HG03060 (cell line): ENCODE results near the gene GRM1.
"Not testable (repeated sequence)": the region's sequence is repeated elsewhere in the genome, so short reads cannot be mapped to it uniquely, and the experiment has no call there.

Source experiments
- ATAC-seq: cut with Tn5 transposase; IDR thresholded peaks from one replicate; pipeline ENCODE4 v1.9.1; 2021; ENCODE audit warnings: low read depth, moderate number of reproducible peaks; ENCODE audit not compliant: unreplicated experiment

Gene GRM1

DNA sequence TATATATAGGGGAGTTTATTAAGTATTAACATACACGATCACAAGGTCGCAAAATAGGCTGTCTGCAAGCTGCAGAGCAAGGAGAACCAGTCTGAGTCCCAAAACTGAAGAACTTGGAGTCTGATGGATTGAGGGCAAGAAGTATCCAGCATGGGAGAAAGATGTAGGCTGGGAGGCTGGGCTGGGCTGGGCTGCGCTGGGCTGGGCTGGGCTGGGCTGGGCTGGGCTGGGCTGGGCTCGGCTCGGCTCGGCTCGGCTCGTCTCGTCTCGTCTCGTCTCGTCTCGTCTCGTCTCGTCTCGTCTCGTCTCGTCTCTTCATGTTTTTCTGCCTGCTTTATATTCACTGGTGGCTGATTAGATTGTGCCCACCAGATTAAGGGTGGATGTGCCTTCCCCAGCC, 238.6 kb downstream of the GRM1 start:
- ATAC-seq = no peak

DNA sequence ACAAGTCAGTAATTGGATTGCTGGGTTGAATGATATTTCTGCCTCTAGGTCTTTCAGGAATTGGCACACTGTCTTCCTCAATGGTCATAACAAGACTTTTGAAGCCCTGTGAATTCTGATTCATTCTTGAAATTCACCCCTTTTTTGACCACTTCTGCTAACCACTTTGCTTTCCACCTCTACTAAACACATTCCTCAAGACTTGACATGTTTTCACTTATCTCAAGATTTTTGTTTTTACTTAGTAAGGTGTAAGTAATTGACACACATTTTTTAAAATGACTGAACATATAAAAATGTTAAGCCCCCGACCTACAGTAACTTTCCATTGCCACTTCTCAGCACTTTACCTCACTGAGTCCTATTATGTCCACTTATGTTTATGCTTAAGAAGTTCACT, 239.1 kb downstream of the GRM1 start:
- ATAC-seq = no peak

DNA sequence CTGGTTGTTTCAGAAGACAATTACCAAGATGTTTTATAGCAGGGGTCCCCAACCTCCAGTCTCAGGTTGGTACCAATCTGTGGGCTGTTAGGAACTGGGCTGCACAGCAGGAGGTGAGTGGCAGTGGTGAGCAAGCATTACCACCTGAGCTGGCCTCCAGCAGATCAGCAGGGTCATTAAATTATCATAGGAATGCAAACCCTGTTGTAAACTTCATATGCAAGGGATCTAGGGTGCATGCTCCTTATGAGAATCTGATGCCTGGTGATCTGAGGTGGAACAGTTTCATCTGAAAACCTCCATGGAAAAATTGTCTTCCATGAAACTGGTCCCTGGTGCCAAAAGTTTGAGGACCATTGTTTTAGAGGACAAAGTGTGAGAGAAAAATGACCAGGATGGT, 240.6 kb downstream of the GRM1 start:
- no peak for ATAC-seq

DNA sequence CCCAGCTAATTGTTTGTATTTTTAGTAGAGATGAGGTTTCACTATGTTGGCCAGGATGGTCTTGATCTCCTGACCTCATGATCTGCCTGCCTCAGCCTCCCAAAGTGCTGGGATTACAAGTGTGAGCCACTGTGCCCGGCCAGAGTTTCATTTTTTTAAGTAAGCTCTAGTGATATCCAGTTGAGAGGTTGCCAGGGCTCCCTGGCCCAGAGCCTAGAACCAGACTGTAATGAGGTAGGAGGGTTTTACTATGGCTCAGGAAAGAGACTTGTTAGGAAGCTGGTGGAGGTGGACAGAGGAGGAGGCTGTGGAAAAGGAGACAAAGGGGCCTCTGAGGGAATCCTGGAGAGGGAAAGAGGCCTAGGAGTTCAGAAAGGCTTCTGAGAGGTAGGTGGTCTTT, 242.3 kb downstream of the GRM1 start:
- not testable (repeated sequence) for ATAC-seq

DNA sequence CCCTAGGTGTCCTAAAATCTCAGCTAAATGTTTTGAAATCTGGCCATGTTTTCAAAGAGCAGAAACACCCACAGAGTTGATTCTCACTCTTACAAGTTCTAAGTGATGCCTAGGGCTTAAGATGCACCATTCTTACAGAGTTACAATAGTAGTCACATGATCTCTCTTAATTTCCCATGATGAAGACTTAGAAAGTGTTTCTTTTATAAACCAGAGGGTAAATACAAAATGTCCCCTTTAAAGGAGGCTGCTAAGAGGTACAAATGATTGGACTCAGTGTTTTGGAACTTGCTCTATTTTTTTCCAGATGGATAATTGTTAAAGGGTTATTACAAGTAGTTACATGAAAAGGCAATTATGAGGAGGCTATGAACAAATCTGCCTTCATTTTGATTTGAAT, 244.6 kb downstream of the GRM1 start:
- no peak for ATAC-seq

DNA sequence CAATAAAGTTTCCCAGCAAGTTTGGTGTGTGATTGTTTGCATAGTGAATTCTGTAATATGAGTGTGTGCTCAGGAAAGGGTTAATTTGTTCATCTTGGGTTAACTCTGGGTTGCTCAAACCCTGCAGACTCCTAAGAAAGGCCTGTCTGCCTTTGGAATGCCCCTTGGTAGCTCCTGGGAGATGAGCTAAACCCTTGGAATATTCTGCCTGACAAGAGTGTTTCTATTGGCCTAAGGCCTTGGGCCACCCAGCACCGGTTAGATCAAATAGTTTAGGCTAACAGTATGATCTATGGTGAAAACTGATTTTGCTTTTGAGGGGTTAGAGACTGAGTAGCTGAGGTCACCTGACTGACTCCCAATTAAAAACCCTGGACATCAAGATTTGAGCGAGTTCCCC, 248.3 kb downstream of the GRM1 start:
- ATAC-seq = no peak

DNA sequence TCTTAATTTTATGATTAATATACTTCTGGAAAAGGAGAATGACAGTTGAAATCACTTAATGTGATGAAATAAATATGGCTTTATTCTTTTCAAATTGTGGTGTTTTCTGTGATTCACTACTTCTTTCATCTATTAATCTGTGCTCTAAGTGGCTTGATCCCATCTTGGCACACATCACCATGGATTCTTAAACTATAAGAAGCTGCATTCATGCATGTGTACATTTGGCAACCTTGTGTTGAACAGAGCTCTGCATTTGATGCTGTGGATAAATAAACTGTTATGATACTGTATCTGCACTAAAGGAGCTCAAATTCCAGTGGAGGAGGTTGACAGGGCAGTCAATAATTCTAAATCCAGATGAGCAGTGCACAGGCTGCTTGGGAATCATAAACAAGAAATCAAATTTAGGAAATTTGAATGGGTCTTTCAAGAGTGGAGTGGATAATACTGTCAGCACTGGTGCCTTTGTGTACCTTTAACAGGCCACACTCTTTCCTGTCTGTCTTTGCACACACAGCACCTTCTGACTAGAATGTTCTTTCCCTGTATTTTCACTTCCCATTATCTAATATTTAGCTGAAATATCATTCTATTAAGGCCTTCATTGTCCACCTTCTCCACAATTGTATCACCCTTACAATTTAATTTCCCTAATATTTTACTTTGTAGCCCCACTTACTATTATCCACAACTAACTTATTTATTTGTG, 252.9 kb downstream of the GRM1 start:
- no peak for ATAC-seq

DNA sequence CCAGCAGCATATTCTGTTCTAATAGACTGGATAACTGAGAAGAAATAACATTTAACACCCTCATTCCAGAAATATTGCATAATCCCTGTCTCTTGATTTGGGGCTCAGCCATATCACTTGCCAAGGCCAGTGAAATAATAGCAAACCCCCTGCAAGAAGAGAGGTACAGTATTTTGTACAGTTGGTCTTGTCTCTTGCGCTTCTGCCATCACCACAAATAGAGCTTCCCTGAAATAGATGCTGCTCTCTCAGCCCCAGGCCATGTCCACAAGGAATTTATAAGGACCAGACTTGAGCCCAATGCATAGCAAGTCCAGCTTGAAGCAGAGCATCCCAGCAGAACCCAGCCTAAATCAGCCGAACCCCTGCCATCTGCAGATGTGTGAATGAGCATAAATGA, 254.0 kb downstream of the GRM1 start:
- ATAC-seq = no peak

DNA sequence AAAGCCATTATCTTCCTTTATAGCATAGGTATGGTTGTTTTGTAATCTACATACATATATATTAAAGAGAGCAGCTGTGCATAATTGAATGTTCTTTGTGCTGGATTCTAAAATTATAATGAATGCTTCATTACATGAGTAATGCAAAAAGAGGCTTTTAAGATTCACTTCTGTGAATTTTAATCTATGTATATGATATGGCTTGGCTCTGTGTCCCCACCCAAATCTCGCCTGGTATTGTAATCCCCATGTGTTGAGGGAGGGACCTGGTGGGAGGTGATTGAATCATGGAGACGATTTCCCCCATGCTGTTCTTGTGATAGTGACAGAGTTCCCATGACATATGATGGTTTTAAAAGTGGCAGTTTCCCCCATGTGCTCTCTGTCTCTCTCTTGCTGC, 255.4 kb downstream of the GRM1 start:
- no peak for ATAC-seq

DNA sequence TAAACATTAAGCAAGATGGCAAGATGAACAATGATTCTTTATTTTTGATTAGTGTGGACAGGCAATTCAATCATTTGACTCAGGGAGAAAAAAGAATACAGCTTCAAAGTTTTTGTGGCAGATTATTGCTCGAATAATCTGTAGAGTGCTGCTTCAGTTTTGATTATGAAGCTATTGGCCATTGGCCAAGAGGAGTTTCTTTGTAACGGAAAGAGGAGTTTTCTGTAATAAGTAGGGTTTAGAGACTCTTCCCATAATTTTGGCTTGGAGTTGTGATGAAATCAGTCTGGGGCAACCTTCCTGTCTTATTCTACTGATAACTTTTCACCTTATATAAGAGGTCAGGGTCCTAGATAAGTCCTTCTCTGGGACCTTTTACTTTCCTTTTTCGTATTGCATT, 258.1 kb downstream of the GRM1 start:
- ATAC-seq = no peak

DNA sequence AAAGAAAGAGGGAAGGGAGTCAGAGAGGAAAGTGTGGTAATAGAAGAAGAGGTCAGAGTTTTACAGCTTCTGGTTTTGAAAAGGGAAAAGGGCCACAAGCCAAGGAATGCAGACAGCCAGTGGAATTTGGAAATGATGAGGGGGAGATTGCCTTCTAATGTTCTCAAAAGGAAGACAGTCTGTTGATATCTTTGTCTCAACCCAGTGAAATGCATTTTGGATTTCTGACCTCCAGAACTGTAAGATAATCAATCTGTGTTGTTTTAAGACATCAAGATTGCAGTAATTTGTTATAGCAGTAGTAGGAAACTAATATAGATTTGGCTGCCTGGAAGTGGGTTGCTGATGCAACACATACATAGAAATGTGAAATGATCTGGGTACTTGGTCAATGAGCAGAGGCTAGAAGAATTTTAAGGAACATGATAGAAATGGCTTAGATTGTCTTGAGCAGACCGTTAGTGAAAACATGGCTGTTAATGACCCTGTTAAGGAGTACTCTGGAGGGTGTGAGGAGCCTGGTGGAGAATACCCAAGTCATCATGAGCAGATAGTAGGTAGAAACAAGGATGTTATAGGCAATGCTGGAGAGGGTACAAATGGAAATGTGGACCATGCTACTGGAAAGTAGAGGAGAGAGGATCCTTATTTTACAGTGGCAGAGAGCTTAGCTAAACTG, 259.0 kb downstream of the GRM1 start:
- ATAC-seq = no peak

DNA sequence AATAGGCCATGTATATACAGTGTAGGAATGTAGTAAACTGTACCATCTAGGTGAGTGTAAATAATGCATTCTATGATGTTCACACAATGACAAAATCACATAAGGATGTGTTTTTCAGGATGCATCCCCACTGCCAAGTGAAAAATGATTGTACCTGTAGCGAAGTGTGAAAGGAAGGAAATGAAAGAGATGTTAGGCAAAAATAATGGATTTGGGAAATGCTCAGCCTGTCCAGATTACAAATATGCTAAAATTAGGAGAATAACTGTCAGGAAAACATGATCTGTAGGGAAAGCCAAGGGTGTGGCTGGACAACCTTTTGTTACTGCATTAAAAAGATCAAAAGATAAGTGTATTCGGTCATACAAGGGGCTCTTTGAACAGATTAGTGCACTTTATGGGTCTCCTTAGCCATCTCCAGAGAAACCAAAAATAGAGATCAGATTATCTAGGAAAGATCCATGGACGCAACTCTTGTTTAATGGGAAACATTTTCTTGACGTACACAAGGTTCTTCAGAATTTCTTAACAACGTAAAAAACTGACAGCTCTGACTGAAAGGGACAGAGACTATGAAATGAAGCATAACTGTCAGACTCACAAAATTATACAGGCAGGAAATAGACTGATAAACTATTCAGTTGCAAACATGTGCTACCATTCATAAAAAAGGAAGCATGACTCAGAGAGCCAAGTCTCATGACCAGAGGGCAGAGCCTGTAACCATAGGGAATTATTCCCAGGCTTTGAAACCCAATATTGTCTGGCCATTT, 261.1 kb downstream of the GRM1 start:
- no peak for ATAC-seq

DNA sequence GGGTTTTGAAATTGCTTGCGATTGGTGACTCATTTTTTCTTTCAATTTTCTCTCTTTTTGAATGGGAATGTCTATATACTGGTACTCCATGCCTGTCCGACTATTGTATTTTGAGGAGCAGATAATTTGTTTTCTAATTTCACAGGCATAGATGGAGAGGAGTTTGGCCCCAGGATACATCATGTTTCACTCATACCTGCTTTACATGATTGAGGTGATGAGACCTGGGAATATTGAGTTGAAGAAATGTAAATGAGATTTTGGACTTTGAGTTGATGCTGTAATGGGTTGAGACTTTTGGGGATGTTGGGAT, 261.7 kb downstream of the GRM1 start:
- no peak for ATAC-seq

DNA sequence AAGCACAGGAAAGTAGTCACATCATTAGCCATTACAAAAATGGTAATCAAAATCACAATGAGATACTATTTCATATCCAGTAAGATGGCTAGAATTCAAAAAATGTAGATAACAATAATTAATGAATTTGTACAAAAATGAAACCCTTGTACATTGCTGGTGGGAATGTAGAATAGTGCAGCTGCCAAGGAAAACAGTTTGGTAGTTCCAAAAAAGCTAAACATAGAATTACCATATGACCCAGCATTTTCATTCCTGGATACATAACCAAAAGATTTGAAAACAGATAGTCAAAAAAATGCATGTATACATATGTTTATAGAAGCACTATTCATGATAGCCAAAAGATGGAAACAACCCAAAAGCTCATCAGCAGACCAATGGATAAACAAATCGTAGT, 263.6 kb downstream of the GRM1 start:
- no peak for ATAC-seq

DNA sequence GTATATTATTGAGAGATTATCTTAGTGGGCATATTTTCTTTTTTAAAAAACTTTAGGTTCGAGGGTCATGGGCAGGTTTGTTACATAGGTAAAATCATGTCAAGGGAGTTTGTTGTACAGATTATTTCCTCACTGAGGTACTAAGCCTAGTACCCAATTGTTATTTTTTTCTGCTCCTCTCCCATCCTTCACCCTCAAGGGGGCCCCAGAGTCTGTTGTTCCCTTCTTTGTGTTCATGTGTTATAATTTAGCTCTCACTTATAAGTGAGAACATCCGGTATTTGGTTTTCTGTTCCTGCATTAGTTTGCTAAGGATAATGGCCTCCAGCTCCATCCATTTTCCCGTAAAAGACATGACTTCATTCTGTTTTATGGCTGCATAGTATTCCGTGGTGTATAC, 266.8 kb downstream of the GRM1 start:
- no peak for ATAC-seq

DNA sequence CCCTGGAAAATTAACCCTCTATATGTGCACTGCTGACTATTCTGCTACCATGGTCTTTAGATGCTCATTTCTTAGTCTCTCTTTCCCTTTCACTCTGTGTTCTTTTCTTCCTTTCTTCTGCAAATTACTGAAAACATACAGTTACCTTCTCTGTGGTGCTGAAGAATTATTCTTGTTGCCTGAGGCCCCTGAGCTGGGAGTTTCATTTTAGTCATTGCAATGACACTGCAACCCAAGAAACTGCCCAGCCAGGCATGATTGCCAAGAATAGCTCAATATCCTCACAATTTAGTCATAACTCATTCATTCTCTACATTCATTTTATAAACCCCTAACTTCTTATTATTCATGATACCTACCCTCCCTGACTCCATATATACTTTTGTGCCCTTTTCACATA, 269.0 kb downstream of the GRM1 start:
- no peak for ATAC-seq

DNA sequence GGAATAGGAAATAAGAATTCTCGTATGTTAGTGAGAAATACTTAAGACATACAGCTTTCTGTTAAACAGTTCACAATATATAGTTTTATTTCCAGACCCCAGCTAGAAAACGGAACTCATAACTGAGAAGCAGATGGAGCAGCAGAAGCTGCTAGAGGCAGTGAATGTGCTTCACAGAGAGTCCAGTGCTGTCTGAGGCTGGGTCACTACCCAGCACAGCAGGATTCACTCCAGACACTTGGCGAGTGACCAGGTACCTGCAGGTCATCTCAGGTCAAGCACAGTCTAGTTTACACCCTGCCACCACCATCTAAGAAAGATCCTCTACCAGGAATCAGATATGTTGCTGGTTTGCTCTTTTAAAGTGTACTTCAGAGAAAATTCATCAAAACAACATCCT, 271.7 kb downstream of the GRM1 start:
- ATAC-seq = no peak

DNA sequence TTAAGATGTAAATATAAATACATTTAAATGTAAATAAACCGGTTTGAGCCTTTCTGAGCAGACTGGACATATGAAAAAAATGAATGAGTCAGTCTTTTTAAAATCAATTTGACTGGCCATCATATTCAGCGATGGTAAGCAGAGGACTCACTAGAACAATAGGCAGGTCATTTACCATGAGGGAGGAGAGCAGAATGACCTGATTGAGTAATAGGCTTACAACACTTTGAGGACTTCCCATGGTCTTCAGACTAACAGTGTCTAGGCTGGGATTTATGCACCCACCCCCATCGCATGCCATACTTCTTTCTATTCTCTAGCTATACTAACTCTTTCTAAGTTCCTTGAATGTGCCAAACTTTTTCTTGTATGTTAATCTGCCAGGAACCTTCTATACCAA, 272.9 kb downstream of the GRM1 start:
- ATAC-seq = no peak

DNA sequence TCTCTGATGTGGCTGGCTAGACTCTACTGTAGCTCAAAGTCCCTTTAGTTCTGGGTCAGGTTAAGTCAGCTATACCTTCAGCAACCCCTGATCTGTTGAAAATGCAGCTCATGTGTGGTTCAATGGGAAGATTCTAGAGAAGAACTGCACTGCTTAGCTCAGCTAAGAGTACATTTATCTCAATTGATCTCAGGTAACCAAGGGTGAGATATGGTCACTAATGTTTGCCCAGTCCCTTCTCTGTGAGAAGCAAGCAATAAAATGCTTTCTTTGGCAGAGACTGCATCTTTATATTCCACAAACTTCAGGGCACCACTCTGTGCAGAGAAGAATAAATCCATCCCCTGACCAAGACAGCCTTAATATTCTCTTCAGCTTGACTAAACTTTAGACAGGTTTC, 274.1 kb downstream of the GRM1 start:
- no peak for ATAC-seq

DNA sequence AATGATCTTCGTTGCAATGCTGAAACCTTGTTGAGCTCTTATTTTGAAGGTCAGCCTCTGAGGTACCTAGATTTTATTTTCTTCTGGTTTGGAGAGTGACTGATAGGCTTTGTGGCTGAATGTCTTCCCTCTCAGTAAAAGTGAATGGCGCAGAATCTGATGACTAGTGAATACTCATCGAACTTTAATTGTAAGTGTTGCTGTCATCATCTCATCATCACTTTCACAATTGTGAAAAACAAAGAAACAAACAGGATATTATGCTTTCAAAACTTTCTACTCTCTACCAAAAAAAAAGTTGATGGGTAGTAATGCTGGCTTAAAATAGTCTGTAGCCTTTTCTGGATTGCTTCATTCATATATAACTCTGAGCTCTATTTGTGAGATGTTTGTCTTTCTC, 275.3 kb downstream of the GRM1 start:
- ATAC-seq = no peak

DNA sequence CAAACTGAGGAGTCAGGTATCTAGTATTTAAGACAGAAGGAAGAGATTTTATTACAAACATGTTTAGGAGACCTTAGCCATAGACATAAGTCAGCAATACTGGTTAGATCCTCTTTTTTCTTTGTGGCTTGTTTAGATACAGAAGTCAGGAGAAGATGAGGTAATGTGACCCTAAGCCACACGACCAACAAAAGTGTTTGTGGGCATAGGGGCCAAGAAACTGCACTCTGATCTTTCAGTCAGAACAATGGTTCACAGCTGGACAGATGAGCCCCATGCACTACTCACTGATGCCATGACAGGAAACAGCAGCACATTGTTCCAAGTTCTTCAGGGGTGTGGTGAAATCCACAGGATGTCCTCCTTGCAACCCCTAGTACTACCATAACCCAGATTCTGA, 276.2 kb downstream of the GRM1 start:
- no peak for ATAC-seq

DNA sequence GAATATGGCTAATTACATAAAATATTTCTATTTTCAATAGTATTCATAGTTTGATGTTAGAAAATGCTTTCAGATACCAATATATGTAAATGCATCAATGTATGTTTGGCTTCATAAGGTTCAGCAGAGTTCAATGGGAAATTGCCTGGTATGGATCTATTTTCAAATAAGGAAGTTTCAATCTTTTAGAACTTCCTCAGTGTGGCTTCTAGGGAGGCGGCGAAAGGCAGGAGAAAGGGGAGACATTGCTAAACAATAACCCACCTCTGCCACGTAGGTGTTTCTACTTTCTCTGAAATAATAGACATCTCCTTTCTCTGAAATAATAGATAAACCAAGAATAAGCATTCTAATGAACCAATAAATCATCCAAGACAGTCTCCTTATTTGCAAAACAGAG, 277.1 kb downstream of the GRM1 start:
- ATAC-seq = no peak
